HG03565 (cell line): ENCODE measurements around the gene CDC42BPB.

Experiments
- ATAC-seq: cut with Tn5 transposase; IDR thresholded peaks from one replicate; pipeline ENCODE4 v1.9.1; 2021; ENCODE audit warnings: mild to moderate bottlenecking, moderate library complexity; ENCODE audit not compliant: unreplicated experiment

CDC42BPB gene

GRCh38 chr14:103096387-103096786, 39.0 kb upstream of the CDC42BPB start:
- ATAC-seq, result no peak

DNA sequence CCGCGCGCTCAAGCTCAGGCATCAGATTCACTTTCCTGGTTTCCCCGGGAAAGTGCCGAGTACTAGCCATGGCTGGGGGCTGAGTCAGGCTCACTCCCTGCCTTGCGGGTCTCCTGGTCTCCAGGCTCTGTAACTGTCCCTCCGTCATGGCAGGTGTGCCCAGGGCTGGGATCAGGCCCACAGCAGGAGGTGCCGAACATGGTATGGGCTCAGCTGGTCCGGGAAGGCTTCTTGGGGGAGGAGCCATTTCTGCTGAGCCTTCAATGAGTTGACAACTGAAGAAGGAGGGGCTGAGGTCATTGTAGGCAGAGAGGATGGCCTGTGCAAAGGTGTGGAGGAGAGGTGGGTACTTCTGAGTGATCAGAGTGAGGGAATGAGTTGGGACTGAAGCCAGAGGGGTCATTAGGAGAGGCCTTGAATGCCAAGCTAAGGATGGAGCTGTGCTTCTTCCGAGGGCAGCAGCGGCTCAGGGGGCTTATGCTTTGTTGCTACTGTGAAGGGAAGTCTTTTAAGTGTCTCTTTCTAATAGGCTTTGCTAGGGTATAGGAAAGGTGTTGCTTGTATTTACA, 37.9 kb upstream of the CDC42BPB start:
- no peak for ATAC-seq

DNA sequence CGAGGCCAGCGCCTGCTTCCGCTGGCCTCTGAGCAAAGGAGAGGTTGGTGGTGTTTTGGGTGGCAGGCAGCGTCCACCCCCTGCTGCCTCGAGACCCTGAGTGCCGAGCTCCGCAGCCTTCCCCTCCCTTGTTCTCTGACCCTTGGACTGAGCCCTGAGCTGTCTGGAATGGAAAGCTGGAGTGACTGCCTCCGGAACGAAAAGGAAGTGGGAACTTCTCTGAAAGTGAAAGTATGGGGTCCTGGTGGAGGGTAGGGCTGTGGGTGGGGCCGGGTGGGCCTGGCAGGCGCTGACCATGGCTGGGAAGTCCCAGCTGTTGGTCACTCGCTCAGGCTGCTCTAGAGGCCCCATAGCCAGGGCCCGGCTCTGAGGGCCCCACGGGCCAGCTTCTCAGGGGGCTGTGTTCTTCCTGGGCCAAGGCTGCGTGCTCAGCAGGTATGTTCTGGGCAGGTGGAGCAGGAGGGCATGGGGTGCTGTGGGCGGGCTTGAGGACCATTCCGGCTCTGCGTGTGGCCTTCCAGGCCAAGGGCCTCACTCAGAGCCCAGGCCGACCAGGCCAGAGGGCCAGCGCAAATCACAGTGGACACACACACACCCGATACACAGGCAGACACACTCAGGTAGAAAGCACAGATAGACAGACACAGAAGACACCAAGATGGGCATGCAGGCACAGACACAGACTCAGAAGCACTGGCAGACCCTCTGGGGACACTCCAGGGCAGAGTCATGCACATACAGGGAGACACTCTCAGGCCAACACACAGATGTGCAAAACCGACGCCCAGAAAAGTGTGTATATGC, 37.3 kb upstream of the CDC42BPB start, which contains the start of gene EXOC3L4:
EXOC3L4 (plus strand) TSS at position 320 of the 804 bp plus-strand sequence. CDS start 5,495 bp downstream, outside the sequence.
- no peak for ATAC-seq

DNA sequence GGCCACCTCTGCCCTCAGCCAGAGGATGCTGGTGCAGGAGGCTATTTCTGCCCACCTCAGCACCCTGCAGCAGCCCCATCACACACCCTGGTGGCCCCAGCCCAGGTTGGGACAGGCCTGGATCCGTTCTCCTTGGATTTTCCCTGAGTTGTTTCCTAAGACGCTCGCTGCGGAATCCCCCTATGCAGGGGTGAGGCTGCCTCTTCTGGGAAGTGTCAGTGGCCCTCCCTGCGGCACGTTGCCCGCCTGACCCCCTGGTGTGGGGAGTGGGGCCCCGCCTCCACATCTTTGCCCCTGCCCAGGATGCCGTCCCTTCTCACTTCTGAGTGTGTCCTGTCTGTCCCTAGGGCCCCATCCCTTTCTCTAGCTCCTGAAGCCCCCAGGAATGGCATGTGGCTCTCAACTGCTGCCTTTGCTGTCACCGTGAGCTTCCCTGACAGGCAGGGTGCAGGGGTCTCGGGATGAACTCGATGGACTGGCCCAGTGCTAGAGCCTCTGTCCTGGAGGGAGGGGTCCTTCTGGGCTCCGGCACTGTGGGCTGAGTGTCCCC, 36.6 kb upstream of the CDC42BPB start:
- ATAC-seq, result no peak

GRCh38 chr14:103091883-103092222, 34.5 kb upstream of the CDC42BPB start:
- no peak for ATAC-seq

- ATAC-seq, result peak; percentile 44
These were observed 33.9 kb upstream of the CDC42BPB start for GRCh38 chr14:103091041-103091882.

DNA sequence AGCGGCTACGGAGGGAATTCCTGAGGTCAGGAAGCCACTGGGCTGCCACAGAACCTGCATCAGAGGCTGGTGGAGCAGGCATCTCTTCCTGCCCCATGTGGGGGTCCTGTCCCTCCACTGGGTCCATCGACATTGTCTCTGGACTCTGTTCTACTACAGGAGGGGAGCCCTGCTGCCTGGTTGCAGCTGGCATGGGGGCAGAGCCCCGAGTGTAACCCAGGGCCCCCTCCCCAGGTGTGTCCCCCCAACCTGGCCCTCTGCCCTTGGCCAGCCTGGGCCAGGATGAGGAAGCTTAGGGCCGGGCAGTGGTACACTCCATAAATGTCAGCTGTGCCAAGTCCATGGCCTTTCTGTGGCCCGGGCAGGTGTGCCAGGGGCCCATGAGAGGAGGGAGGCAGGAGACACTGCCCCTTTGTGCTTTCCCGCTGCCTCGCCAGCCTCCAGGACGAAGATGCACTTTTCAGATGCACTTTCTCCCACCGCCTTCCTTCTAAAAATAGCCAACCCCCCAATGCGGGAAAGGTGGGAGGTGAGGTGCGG, 33.2 kb upstream of the CDC42BPB start:
- ATAC-seq, result no peak

DNA sequence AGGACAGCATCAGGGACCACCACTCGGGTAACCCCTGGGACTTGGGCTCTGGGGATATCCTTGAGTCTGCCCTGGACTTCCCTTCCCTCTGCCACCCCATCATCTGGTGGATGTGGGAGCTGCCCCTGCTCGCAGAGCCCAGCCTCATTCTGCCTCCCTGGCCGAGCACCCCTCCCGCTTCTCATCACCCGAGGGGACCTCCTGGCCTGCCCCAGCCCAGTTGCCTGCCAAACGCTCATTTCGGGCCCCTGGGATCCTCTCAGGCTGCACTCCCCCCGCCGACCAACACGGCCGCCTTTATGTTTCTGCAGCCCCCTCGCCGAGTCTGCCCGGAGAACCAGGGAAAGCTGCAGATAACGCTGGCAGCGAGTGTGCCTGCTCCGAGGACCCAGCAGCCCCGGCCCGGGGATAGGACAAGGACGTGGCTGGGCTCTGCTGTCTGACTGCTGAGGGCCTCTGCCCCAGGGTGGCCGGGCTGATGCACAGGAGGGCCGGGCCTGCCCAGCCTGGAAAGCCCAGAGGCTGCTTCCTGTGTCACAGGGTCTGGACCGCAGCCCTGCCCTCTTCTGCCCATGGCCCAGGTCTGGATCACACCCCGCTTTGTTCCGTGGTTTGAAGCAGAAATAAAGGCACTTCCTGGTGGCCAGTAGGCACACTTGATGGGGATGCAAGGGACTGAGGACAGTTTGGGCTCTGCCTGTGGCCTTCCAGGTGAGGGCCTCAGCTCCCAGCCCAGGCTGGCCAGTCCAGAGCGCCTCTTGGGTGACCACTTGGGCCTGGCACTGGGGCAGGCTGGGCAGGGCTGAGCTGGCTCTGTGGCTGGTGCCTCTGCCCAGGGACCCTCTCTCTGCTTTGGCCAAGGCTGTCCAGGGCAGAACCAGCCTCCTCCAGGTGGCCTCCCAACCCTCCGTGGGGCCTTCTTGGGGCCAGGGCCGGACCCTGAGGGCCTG, 32.3 kb upstream of the CDC42BPB start:
- no peak for ATAC-seq

- no peak for ATAC-seq
These were observed 31.6 kb upstream of the CDC42BPB start for GRCh38 chr14:103088921-103089320.

DNA sequence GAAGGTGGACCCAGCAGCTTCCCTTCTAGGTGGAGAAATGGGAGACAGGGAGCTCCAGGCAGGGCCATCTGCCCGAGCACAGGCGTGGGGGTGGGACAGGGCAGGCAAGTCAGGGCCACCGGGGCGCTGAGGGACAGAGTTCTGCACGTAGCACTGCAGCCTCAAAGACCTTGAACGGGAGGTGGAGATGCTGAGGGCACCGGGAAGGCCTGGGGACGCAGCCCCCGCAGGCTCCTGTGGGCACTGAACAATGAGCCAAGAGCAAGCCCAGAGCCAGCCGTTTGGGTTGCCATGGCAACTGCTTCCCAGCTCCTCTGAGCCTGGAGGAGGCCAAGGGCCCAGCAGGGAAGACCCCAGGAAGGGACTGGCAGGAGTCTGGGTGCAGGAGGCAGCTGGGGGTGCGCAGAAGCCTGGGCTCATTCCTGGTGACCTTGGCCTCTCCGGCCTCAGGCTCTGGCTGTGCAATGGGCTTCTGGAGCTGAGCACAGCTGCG, 30.0 kb upstream of the CDC42BPB start:
- ATAC-seq, result no peak

DNA sequence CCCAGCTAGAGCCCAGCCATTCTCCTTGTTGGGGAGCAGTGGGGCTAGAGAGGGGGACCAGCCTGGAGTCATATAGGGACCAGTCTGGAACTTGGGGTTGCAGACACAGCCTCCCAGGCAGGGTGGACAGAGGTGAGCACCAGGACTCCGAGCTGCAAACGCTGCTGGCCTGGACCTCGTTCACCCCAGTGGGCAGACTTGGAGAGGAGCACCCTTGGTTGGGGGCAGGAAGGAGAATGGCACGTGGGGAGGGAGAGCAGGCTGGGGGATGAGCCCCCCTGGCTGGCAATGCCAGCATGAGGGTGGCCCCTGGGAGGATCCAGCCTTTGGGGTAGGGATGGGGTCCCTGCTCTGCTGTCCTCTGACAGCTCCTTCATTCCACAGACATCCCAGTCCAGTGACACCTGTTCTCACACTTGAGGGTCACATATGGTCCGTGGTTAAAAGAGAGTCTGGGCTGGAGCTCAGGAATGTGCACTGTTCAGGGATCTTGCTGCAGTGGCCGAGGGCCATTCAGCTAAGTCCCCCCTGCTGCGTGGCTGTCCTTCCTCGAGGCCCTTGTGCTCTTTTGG, 29.5 kb upstream of the CDC42BPB start:
- no peak for ATAC-seq

DNA sequence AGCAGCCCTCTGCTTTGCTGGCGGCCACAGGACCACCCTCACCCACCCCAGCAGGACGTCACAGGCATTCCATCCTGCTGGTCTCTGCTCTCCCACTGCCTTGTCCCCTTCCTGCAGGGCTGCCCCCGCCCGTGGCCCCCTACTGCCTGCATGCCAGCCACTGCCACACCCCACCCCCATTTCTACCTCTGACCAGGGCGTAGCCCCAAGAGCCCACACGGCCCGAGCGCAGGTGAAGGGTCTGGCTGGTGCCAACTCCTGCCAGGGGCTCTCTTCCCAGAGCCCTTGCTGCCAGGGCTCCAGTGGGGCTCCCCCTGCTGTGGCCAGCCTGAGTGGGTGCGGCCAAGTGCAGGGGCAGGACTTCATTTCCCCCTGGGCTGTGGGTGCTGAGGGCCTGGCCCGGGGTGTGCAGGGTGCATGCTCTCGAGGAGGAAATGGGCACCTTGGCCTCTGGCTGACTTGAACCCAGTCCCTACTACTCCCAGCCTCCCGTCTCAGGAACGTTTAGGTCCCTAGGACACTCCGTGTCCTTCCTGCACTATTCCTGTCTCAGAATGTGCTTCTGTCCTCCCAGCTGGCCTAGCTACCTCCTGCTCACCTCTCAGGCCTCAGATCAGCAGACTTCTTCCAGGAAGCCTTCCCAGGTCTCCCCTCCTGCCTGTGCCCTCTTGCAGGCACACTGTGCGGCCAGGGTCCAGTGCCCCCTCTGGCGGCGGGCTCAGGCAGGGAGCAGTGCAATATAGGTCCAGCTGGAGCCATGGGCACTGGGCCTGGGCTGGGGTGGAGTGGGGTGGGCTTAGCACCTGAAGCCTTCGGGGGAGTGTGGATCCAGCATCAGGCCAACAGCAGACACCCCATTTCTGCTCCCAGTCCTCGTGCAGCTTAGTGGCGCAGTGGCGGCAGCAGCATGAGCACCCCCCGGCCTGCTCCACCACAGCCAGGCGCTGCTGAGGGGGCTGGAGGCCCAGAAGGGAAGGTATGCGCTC, 28.1 kb upstream of the CDC42BPB start:
- no peak for ATAC-seq

GRCh38 chr14:103084021-103084919, 26.9 kb upstream of the CDC42BPB start, which contains the start of gene LBHD2:
Gene LBHD2 (plus strand): TSS chr14:103084210. CDS start chr14:103086013, 1,803 bp downstream.
- no peak for ATAC-seq

- no peak for ATAC-seq
These were observed 24.6 kb upstream of the CDC42BPB start for GRCh38 chr14:103081951-103082350.

DNA sequence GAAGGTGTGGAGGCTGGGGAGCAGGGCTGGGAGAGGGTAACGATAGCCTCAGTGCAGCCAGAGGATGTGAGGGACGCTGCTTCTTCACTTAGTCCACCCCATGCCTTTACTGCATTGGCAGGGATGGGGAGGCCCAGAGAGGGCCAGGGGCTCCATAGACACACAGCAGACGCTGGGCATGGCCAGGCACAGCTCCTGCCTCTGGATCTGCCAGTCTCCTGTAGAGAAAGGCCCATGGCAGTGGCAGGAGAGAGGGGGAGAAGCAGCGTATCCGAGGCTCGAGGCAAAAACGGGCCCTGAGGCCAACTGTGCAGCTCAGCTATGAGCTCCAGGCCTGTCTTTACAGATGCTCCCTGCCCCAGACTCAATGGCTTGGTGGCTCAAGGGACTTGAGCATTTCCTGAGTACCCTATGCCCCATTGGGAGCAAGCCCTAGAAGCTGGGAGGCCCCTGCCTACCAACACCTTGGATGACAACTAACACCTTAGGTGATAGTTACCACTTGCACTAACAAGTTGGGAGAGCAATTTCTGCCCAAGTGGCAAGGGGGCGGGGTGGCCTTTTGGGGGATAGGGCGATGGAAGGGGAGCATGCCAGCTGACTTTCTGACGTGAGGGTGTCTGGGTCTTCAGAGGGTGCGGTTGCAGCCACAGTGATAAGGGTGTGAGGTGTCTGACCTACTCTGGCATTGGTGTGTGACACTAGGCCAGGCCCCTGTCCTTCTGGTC, 21.7 kb upstream of the CDC42BPB start:
- ATAC-seq, result no peak

DNA sequence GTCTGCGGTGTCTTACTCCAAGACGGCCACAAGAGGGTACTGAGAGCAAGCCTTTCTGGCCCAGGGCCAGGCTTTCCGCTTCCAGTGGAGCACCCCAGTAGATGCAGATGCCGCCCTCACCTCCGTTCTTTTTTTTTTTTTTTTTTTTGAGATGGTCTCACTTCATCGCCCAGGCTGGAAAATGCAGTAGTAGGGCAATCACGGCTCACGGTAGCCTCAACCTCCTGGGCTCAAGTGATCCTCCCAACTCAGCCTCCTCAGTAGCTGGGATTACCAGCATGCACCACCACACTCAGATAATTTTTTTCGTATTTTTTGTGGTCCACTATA, 21.0 kb upstream of the CDC42BPB start:
- ATAC-seq, result no peak
